Neural cell (in vitro differentiated cells): ENCODE measurements around the gene CACNA1H. TPM values are rescaled to one million over a fixed set of nuclear protein-coding genes. Genes with fewer than 3 reads are reported as not detected.

ENCODE experiments used
- H2AFZ ChIP-seq: fragments of 200-600, 300-800 bp; sonication (generic), shearing (Covaris generic); 2 replicates; pipeline ENCODE4 v1.6.0; 2014; ENCODE audit warnings: low read depth, mild to moderate bottlenecking, antibody characterized with exemption, low read length, moderate library complexity
- H3F3A ChIP-seq: fragments of 200-600 bp; shearing (Covaris generic); 2 replicates; pipeline ENCODE4 v1.6.1; 2016; ENCODE audit warnings: mild to moderate bottlenecking, moderate library complexity, mixed read lengths, antibody characterized with exemption, low read length; ENCODE audit not compliant: insufficient read depth, poor library complexity, severe bottlenecking
- H3K27ac ChIP-seq: fragments of 200-600, 300-800 bp; sonication (generic), shearing (Covaris generic); 2 replicates; pipeline ENCODE4 v1.5.1; 2014; ENCODE audit warnings: mild to moderate bottlenecking, low read length, moderate library complexity
- H3K27me3 ChIP-seq: fragments of 300-800, 200-600 bp; sonication (generic), shearing (Covaris generic); 2 replicates; pipeline ENCODE4 v1.6.0; 2014; ENCODE audit warnings: mild to moderate bottlenecking, low read depth, low read length, moderate library complexity; ENCODE audit not compliant: insufficient read depth
- H3K36me3 ChIP-seq: fragments of 300-800, 200-600 bp; sonication (generic), shearing (Covaris generic); 2 replicates; pipeline ENCODE4 v1.5.1; 2014; ENCODE audit warnings: mild to moderate bottlenecking, antibody characterized with exemption, low read length, moderate library complexity; ENCODE audit not compliant: insufficient read depth
- H3K4me2 ChIP-seq: fragments of 300-800, 200-600 bp; sonication (generic), shearing (Covaris generic); 2 replicates; pipeline ENCODE4 v1.6.0; 2014; ENCODE audit warnings: mild to moderate bottlenecking, low read length
- H3K4me3 ChIP-seq: fragments of 300-800, 200-600 bp; sonication (generic), shearing (Covaris generic); 2 replicates; pipeline ENCODE4 v1.5.1; 2014; ENCODE audit warnings: mild to moderate bottlenecking, low read length, moderate library complexity
- H3K79me2 ChIP-seq: fragments of 200-600 bp; shearing (Covaris generic); replicated peaks from 2 replicates; pipeline ENCODE4 v1.6.0; 2014; ENCODE audit warnings: mild to moderate bottlenecking, low read length, moderate library complexity; ENCODE audit not compliant: insufficient read depth
- H3K9ac ChIP-seq: fragments of 300-800, 200-600 bp; sonication (generic), shearing (Covaris generic); 2 replicates; pipeline ENCODE4 v1.6.1; 2016; ENCODE audit warnings: mild to moderate bottlenecking, low read length, mixed read lengths
- H3K9me2 ChIP-seq: fragments of 200-600 bp; shearing (Covaris generic); 2 replicates; pipeline ENCODE4 v1.6.1; 2016; ENCODE audit warnings: mild to moderate bottlenecking, low read length, mixed read lengths; ENCODE audit not compliant: insufficient read depth
- H3K9me3 ChIP-seq: fragments of 200-600, 300-800 bp; sonication (generic), shearing (Covaris generic); 2 replicates; pipeline ENCODE4 v1.6.1; 2016; ENCODE audit warnings: mild to moderate bottlenecking, mixed run types, low read length, moderate library complexity, mixed read lengths
- H4K20me1 ChIP-seq: fragments of 200-600 bp; shearing (Covaris generic); 2 replicates; pipeline ENCODE4 v1.6.1; 2016; ENCODE audit warnings: mild to moderate bottlenecking, mixed run types; ENCODE audit not compliant: insufficient read depth
- EP300 ChIP-seq: fragments of 450-650 bp; conservative IDR thresholded peaks from 2 replicates; pipeline ENCODE4 v1.6.1; 2014; ENCODE audit warnings: antibody characterized with exemption, mild to moderate bottlenecking, moderate library complexity; ENCODE audit not compliant: poor library complexity, severe bottlenecking
- EZH2 ChIP-seq: fragments of 200-600, 300-800 bp; shearing (Covaris generic), sonication (generic); IDR thresholded peaks from 2 replicates; pipeline ENCODE4 v1.6.1; 2014; ENCODE audit warnings: antibody characterized with exemption, low read length, borderline replicate concordance, mild to moderate bottlenecking; ENCODE audit not compliant: insufficient read depth, poor library complexity, severe bottlenecking
- MXI1 ChIP-seq: fragments of 450-650 bp; conservative IDR thresholded peaks from 2 replicates; pipeline ENCODE4 v1.6.1; 2014; ENCODE audit warnings: antibody characterized with exemption, mild to moderate bottlenecking; ENCODE audit not compliant: poor library complexity, severe bottlenecking
- POLR2AphosphoS5 ChIP-seq: IDR thresholded peaks from 2 replicates; pipeline ENCODE4 v1.6.1; 2012
- RAD21 ChIP-seq: fragments of 450-650 bp; conservative IDR thresholded peaks from 2 replicates; pipeline ENCODE4 v1.6.1; 2014; ENCODE audit warnings: antibody characterized with exemption, mild to moderate bottlenecking, moderate library complexity
- SMC3 ChIP-seq: fragments of 450-650 bp; conservative IDR thresholded peaks from 2 replicates; pipeline ENCODE4 v1.6.1; 2014; ENCODE audit warnings: antibody characterized with exemption, mild to moderate bottlenecking, moderate library complexity; ENCODE audit not compliant: poor library complexity
- TAF1 ChIP-seq: IDR thresholded peaks from 2 replicates; pipeline ENCODE4 v1.6.1; 2012; ENCODE audit warnings: low read depth
- polyA plus RNA-seq: library from polyadenylated mRNA; depleted of rRNA; stranded (reverse); fragments of >200 nt; gene quantifications from 2 replicates; pipeline ENCODE4 v1.2.3, GENCODE V29; 2014
- TF ChIP-seq, protein P1 (sequence below): fragments of 450-650 bp; IDR thresholded peaks from 2 replicates; pipeline ENCODE4 v1.5.1; 2014; ENCODE audit warnings: antibody characterized with exemption, mild to moderate bottlenecking, moderate library complexity; ENCODE audit not compliant: poor library complexity, severe bottlenecking
- TF ChIP-seq, protein P2 (sequence below): IDR thresholded peaks from 2 replicates; pipeline ENCODE4 v1.6.1; 2012; ENCODE audit warnings: borderline replicate concordance

The CACNA1H gene
- polyA plus RNA-seq, 1 donor from 2014 or later, result 27.7 TPM

DNA sequence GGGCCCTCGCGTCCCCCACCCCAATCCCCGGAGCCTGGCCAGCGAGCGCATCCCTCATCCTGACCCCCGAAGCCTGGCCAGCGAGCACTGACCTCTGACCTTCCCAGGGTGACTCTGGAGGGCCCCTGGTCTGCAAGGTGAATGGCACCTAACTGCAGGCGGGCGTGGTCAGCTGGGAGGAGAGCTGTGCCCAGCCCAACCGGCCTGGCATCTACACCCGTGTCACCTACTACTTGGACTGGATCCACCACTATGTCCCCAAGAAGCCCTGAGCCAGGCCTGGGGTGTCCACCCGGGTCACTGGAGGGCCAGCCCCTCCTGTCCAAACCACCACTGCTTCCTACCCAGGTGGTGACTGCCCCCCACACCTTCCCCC, 105.3 kb downstream of the CACNA1H start:
- Histone ChIP-seq H4K20me1 (no peaks in the 10 kb centered on the region), H3K9ac (no peak overlapping the region), H2AFZ (no peak overlapping the region), H3K4me3 (no peak overlapping the region), H3K27ac (no peak overlapping the region), H3K4me2 (no peak overlapping the region), H3K9me3 (no peaks in the 10 kb centered on the region), H3K36me3 (no peaks in the 10 kb centered on the region), H3F3A (no peaks in the 10 kb centered on the region), H3K9me2 (no peaks in the 10 kb centered on the region), H3K79me2 (no peaks in the 10 kb centered on the region), H3K27me3 (peaks cover 15% of the 10 kb centered on the region)
- TF ChIP-seq MXI1 (no peak), RAD21 (no peak), POLR2AphosphoS5 (no peak), EZH2 (no peak), EP300 (no peak), SMC3 (no peak), TAF1 (no peak)
- TF ChIP-seq, protein P1, sequence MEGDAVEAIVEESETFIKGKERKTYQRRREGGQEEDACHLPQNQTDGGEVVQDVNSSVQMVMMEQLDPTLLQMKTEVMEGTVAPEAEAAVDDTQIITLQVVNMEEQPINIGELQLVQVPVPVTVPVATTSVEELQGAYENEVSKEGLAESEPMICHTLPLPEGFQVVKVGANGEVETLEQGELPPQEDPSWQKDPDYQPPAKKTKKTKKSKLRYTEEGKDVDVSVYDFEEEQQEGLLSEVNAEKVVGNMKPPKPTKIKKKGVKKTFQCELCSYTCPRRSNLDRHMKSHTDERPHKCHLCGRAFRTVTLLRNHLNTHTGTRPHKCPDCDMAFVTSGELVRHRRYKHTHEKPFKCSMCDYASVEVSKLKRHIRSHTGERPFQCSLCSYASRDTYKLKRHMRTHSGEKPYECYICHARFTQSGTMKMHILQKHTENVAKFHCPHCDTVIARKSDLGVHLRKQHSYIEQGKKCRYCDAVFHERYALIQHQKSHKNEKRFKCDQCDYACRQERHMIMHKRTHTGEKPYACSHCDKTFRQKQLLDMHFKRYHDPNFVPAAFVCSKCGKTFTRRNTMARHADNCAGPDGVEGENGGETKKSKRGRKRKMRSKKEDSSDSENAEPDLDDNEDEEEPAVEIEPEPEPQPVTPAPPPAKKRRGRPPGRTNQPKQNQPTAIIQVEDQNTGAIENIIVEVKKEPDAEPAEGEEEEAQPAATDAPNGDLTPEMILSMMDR, result no peak
- TF ChIP-seq, protein P2, sequence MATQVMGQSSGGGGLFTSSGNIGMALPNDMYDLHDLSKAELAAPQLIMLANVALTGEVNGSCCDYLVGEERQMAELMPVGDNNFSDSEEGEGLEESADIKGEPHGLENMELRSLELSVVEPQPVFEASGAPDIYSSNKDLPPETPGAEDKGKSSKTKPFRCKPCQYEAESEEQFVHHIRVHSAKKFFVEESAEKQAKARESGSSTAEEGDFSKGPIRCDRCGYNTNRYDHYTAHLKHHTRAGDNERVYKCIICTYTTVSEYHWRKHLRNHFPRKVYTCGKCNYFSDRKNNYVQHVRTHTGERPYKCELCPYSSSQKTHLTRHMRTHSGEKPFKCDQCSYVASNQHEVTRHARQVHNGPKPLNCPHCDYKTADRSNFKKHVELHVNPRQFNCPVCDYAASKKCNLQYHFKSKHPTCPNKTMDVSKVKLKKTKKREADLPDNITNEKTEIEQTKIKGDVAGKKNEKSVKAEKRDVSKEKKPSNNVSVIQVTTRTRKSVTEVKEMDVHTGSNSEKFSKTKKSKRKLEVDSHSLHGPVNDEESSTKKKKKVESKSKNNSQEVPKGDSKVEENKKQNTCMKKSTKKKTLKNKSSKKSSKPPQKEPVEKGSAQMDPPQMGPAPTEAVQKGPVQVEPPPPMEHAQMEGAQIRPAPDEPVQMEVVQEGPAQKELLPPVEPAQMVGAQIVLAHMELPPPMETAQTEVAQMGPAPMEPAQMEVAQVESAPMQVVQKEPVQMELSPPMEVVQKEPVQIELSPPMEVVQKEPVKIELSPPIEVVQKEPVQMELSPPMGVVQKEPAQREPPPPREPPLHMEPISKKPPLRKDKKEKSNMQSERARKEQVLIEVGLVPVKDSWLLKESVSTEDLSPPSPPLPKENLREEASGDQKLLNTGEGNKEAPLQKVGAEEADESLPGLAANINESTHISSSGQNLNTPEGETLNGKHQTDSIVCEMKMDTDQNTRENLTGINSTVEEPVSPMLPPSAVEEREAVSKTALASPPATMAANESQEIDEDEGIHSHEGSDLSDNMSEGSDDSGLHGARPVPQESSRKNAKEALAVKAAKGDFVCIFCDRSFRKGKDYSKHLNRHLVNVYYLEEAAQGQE, result no peak

- H3K27me3 ChIP-seq, result peaks cover 15% of the 10 kb centered on the region
- H3K36me3 ChIP-seq, result no peaks in the 10 kb centered on the region
- H3F3A ChIP-seq, result no peaks in the 10 kb centered on the region
- H3K27ac ChIP-seq, result no peak overlapping the region
- H3K9me2 ChIP-seq, result no peaks in the 10 kb centered on the region
- no peak for TF ChIP-seq RAD21
- TF ChIP-seq SMC3, result no peak
- TF ChIP-seq, protein P2, result no peak
- TF ChIP-seq EZH2, result no peak
- TF ChIP-seq, protein P1, result no peak
- no peak for TF ChIP-seq POLR2AphosphoS5
- no peak for TF ChIP-seq TAF1
- TF ChIP-seq EP300, result no peak
- no peak for TF ChIP-seq MXI1
- no peak overlapping the region for H3K9ac ChIP-seq
- no peak overlapping the region for H3K4me3 ChIP-seq
- H4K20me1 ChIP-seq, result no peaks in the 10 kb centered on the region
- no peak overlapping the region for H3K4me2 ChIP-seq
- no peaks in the 10 kb centered on the region for H3K79me2 ChIP-seq
- H2AFZ ChIP-seq, result no peak overlapping the region
- no peaks in the 10 kb centered on the region for H3K9me3 ChIP-seq
These were observed 106.2 kb downstream of the CACNA1H start for GRCh38 chr16:1258906-1259759.
